Smooth muscle cell of the pulmonary artery (primary cell): ENCODE measurements around the gene CDCP1. TPM values are rescaled to one million over a fixed set of nuclear protein-coding genes. Genes with fewer than 3 reads are reported as not detected.

Source experiments
- total RNA-seq: library from RNA; depleted of rRNA; stranded (reverse); fragments of >200 nt; gene quantifications from 2 replicates; pipeline ENCODE4 v1.2.3, GENCODE V29; 2014

Gene CDCP1, protein sequence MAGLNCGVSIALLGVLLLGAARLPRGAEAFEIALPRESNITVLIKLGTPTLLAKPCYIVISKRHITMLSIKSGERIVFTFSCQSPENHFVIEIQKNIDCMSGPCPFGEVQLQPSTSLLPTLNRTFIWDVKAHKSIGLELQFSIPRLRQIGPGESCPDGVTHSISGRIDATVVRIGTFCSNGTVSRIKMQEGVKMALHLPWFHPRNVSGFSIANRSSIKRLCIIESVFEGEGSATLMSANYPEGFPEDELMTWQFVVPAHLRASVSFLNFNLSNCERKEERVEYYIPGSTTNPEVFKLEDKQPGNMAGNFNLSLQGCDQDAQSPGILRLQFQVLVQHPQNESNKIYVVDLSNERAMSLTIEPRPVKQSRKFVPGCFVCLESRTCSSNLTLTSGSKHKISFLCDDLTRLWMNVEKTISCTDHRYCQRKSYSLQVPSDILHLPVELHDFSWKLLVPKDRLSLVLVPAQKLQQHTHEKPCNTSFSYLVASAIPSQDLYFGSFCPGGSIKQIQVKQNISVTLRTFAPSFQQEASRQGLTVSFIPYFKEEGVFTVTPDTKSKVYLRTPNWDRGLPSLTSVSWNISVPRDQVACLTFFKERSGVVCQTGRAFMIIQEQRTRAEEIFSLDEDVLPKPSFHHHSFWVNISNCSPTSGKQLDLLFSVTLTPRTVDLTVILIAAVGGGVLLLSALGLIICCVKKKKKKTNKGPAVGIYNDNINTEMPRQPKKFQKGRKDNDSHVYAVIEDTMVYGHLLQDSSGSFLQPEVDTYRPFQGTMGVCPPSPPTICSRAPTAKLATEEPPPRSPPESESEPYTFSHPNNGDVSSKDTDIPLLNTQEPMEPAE
- 20.7 and 87.6 TPM in 2 replicates for total RNA-seq

DNA sequence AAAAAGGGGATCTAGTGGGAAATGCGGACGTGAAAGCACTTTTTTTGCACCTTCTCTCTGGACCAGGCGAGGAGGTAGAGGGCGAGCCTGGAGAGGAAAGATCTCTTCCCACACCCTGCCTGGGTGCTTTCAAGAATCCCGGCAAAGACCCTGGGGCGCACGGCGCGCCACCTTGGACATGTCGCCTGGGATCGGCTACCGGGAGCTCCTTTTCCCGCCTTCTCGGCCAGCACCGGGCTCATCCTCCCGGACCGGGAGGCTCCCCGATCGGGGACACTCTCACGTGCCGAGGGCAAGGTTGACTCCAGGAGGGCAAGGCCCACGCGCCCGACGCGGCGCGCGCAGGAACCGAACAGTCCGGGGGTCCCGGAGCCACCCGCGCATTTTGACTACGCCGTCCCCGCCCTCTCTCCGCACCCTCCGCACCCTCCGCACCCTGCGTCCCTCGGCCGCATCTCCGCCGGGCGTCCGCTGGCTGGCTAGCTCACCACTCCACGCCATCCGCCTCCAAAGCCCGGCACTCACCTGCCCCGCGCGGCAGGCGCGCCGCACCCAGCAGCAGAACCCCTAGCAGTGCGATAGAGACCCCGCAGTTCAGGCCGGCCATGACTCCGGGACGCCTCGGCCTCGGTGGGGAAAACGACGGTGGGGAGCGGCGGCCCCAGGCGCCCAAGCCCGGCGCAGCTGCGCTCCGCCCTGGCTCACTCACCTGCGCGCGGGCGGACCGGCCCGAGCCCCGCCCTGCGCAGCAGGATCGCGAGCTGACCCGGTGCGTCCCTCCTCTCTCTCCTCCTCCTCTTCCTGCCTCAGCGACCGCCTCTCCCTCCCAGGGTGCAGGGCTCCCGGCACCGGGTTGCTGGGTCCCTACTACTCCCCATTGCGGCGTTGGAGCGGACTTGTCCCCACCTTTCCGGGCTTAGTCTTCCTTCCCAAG is at the start of gene CDCP1:
Gene CDCP1, minus strand, starts transcription at position 698 of the 934 bp plus-strand sequence. Its CDS starts 91 bp downstream, at position 607.

Other genes starting within 250 kb of the CDCP1 start
- gene ZDHHC3, start 170.2 kb downstream of the CDCP1 start, total RNA-seq: 50.4 and 58.5 TPM in 2 replicates
- 33.4 and 42.2 TPM in 2 replicates for gene EXOSC7, start 170.1 kb downstream of the CDCP1 start, total RNA-seq
- 5.0 and 29.6 TPM in 2 replicates for gene CLEC3B, start 120.1 kb downstream of the CDCP1 start, total RNA-seq
- 17.7 and 112 TPM in 2 replicates for gene TMEM158, start 79.9 kb upstream of the CDCP1 start, total RNA-seq
- 20.3 and 22.3 TPM in 2 replicates for gene LARS2, start 242.2 kb upstream of the CDCP1 start, total RNA-seq